Gastrocnemius medialis (tissue), 4 donors: Measurements from ENCODE around the gene RSPH1. TPM values are rescaled to one million over a fixed set of nuclear protein-coding genes. Genes with fewer than 3 reads are reported as not detected.

Source experiments
- ATAC-seq, 2 donors: fragments of 150-250 bp; one replicate each; pipeline ENCODE4 v1.9.1; 2016
- DNase-seq, 2 donors: peaks; one replicate each; pipeline ENCODE4 v3.0.0-alpha.2; 2019
- H3K27ac ChIP-seq, 4 donors: fragments of 200-600 bp; sonication (generic); 1 replicate in 1 of 4; 2 replicates in 3 of 4; pipeline ENCODE4 v1.5.1; 2016 to 2018; ENCODE audit warnings: mild to moderate bottlenecking in 2 of 4, moderate library complexity in 1 of 4
- H3K27me3 ChIP-seq, 3 donors: fragments of 200-600 bp; sonication (generic) in 2 of 3; 1 replicate in 1 of 3; 2 replicates in 2 of 3; pipeline versions ENCODE4 v1.5.1 to v1.6.0; 2016 to 2019; ENCODE audit warnings: mild to moderate bottlenecking in 1 of 3, moderate library complexity in 1 of 3
- H3K36me3 ChIP-seq, 2 donors: fragments of 200-600 bp; sonication (generic) in 1 of 2; one replicate each; pipeline ENCODE4 v1.5.1; 2017 to 2018
- H3K4me1 ChIP-seq, 2 donors: fragments of 200-600 bp; sonication (generic) in 1 of 2; one replicate each; pipeline ENCODE4 v1.5.1; 2016 to 2017; ENCODE audit warnings: mild to moderate bottlenecking in 2 of 2
- H3K4me3 ChIP-seq, 4 donors: fragments of 200-600 bp; sonication (generic) in 3 of 4; 1 replicate in 1 of 4; 2 replicates in 3 of 4; pipeline ENCODE4 v1.5.1; 2016 to 2019; ENCODE audit warnings: mild to moderate bottlenecking in 2 of 4
- H3K9me3 ChIP-seq, 3 donors: fragments of 200-600 bp; sonication (generic) in 2 of 3; 1 replicate in 1 of 3; 2 replicates in 2 of 3; pipeline ENCODE4 v1.5.1; 2016 to 2019
- POLR2A ChIP-seq, 2 donors: fragments of 450-650 bp; IDR thresholded peaks; one replicate each; pipeline ENCODE4 v1.6.1; 2017; ENCODE audit warnings: antibody characterized with exemption in 2 of 2, mild to moderate bottlenecking in 2 of 2, moderate library complexity in 2 of 2
- in situ Hi-C, 4 donors: fragments of 200-750 bp; cut with MboI; loops; one replicate each; pipeline versions ENCODE4 v1.15.0 to v1.8.0; 2017; ENCODE audit warnings: low sequenced_read_pairs in 4 of 4
- intact Hi-C: fragments of 100-400 bp; cut with DNase I; formaldehyde crosslinking; loops from one replicate; pipeline ENCODE4 v1.15.1; 2023; ENCODE audit warnings: low total_unique reads
- total RNA-seq, 4 donors: library from RNA; depleted of rRNA; stranded (reverse); fragments of >200 nt; gene quantifications; one replicate each; pipeline versions ENCODE4 v1.1.0 to v1.2.3, GENCODE V29; 2016
- TF ChIP-seq, protein P1 (sequence below), 5 experiments: fragments of 450-650 bp in 3 of 5; fragments of 200-600 bp in 2 of 5; sonication (generic) in 2 of 5; IDR thresholded peaks in 4 of 5; conservative IDR thresholded peaks in 1 of 5; 1 replicate in 4 of 5; 2 replicates in 1 of 5; pipeline ENCODE4 v1.5.1; 2016 to 2019; ENCODE audit warnings: antibody characterized with exemption in 5 of 5, mild to moderate bottlenecking in 3 of 5, moderate library complexity in 3 of 5

RSPH1 gene
- total RNA-seq, 4 donors from 2014 or later = 0.29 TPM; not detected in 3

DNA sequence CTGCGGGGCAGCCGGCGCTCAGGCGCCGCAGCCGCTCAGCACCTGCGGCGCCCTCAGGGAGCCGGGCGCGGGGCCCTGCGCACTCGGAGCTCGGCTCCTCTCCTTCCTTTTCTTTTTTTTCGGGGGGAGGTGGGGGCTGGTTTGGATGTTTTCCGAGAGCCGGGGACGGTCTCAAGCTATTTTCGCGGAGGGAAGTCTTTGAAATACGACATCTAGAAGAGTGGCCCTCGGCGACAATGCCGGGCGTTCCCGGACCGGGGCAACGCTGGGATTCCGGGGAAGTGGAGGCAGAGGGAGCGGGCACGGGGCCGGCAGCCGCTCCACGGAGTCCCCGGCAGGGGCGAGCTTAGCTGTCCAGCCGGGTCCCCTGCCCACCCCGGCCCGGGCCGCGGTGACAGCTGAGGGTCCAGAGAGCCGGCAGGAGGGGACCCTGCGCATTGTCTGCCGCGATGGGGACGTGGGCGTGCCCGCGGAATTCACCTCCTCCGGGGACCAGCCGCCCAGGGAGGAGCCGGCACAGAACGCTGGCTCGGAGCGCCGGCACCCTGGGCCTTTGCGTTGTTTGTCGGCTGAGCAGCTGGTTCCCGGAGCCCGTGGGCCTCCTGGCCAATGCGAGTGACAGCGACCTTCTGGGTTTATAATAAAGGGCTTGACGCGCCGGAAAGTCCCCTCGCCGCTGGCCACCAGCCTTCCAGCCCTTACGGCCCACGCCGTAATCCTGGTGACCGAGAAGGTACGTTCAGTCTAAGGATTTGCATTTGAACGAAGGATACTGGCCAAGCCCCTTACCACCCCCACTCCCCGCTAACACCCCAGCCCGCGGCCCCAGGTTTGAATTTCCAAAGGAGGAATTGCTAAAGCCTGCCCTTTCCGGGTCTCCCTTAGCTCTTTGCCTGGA, 18.2 kb upstream of the RSPH1 start:
- peak in 1 of 2 donors; percentile 45 for DNase-seq

GRCh38 chr21:42513151-42513984, 17.3 kb upstream of the RSPH1 start, which contains the start of gene SLC37A1:
Gene SLC37A1, plus strand, starts transcription at chr21:42513852. Its CDS starts 4,603 bp downstream, at chr21:42518455.
- ATAC-seq (peak; percentile 60 to 66), DNase-seq (peak in 1 of 2 donors; percentile 42)
- Histone ChIP-seq H3K9me3 (no peaks in the 10 kb centered on the region), H3K4me1 (peaks cover 10 to 13% of the 10 kb centered on the region in 2 donors), H3K27me3 (no peaks in the 10 kb centered on the region), H3K27ac (peak within 1 kb of the TSS; percentile 80 to 90 (median 86)), H3K36me3 (no peaks in the 10 kb centered on the region), H3K4me3 (peak within 1 kb of the TSS; percentile 66 to 91 (median 80))
- in situ Hi-C loops = no loop called here
- TF ChIP-seq, protein P1, sequence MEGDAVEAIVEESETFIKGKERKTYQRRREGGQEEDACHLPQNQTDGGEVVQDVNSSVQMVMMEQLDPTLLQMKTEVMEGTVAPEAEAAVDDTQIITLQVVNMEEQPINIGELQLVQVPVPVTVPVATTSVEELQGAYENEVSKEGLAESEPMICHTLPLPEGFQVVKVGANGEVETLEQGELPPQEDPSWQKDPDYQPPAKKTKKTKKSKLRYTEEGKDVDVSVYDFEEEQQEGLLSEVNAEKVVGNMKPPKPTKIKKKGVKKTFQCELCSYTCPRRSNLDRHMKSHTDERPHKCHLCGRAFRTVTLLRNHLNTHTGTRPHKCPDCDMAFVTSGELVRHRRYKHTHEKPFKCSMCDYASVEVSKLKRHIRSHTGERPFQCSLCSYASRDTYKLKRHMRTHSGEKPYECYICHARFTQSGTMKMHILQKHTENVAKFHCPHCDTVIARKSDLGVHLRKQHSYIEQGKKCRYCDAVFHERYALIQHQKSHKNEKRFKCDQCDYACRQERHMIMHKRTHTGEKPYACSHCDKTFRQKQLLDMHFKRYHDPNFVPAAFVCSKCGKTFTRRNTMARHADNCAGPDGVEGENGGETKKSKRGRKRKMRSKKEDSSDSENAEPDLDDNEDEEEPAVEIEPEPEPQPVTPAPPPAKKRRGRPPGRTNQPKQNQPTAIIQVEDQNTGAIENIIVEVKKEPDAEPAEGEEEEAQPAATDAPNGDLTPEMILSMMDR (IDR thresholded peaks at IDR 0.05 in 4 of 5, conservative IDR thresholded peaks at IDR 0.05 in 1 of 5) = peak in 2 of 5 experiments; percentile 9 to 13
- peak in 1 of 2 donors; percentile 46 for TF ChIP-seq POLR2A (IDR thresholded peaks at IDR 0.05)
- intact Hi-C loops = loop anchor here (2.0 kb wide), 1 partner anchor 47 kb away; no protein-coding TSS in a partner anchor

More for the DNA sequence above, 18.2 kb upstream of the RSPH1 start:
- Histone ChIP-seq H3K27me3 (no peaks in the 10 kb centered on the region), H3K4me1 (peaks cover 10 to 13% of the 10 kb centered on the region in 2 donors), H3K27ac (peak overlapping the region; percentile 79 to 89 (median 82)), H3K9me3 (no peaks in the 10 kb centered on the region), H3K4me3 (peak overlapping the region; percentile 59 to 91 (median 78)), H3K36me3 (peaks cover 0 to 8% of the 10 kb centered on the region in 2 donors)
- in situ Hi-C loops (no loop called here), intact Hi-C loops (loop anchor here (2.0 kb wide), 2 partner anchors 17 to 47 kb away; partner anchors contain the start of gene RSPH1)
- peak; percentile 44 to 53 for TF ChIP-seq POLR2A (IDR thresholded peaks at IDR 0.05)
- TF ChIP-seq, protein P1 (IDR thresholded peaks at IDR 0.05 in 4 of 5, conservative IDR thresholded peaks at IDR 0.05 in 1 of 5) = no peak
- ATAC-seq = peak; percentile 50 to 61

DNA sequence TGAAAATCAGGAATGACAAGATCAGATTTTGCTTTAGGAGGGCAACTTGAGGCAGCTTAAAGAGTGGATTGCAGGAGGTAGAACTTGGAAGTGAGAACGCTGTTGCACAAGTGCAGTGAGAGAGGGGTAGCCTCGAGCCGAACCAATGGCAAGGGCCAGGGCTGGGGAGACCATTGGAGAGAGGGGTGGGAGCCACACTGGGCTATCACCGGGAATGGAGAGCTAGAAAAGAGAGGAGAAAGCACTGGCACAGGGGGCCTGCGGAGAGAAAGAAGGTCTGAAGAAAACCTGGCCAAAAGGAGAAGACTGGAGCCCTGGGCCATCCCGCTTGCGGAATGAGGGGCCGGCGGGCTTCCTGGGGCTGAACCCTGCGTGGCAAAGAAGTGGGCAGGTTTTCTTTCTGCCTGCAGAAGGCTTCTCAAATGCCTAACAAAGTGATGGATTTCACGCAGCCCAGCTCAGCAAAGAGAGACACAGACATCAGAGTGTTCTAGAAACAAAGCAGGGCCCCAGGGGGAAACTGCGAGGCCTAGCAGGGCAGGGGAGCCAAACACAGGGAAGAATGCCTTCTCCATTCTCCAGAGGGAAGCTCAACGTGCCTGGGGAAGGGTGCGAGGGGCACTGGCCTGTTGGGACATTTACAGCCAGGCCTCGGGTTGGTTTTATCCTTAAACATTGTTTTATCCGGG, 16.5 kb upstream of the RSPH1 start:
- H3K4me3 ChIP-seq = no peak overlapping the region

More for the DNA sequence above, 16.5 kb upstream of the RSPH1 start:
- in situ Hi-C loops (no loop called here), intact Hi-C loops (loop anchor here (2.0 kb wide), 1 partner anchor 46 kb away; no protein-coding TSS in a partner anchor)
- no peaks in the 10 kb centered on the region for H3K9me3 ChIP-seq
- no peak for TF ChIP-seq POLR2A (IDR thresholded peaks at IDR 0.05)
- TF ChIP-seq, protein P1 (IDR thresholded peaks at IDR 0.05 in 4 of 5, conservative IDR thresholded peaks at IDR 0.05 in 1 of 5) = no peak
- H3K4me1 ChIP-seq = peaks cover 8 to 10% of the 10 kb centered on the region in 2 donors
- ATAC-seq (no peak), DNase-seq (no peak)
- no peaks in the 10 kb centered on the region for H3K27me3 ChIP-seq
- H3K36me3 ChIP-seq = no peaks in the 10 kb centered on the region
- H3K27ac ChIP-seq = peak overlapping the region; percentile 80 to 90 (median 86)
